Neural cell (in vitro differentiated cells): ENCODE data around the gene GPR119. TPM values are rescaled to one million over a fixed set of nuclear protein-coding genes. Genes with fewer than 3 reads are reported as not detected.

Experiments
- H2AFZ ChIP-seq: fragments of 200-600, 300-800 bp; sonication (generic), shearing (Covaris generic); 2 replicates; pipeline ENCODE4 v1.6.0; 2014; ENCODE audit warnings: low read depth, mild to moderate bottlenecking, antibody characterized with exemption, low read length, moderate library complexity
- H3F3A ChIP-seq: fragments of 200-600 bp; shearing (Covaris generic); 2 replicates; pipeline ENCODE4 v1.6.1; 2016; ENCODE audit warnings: mild to moderate bottlenecking, moderate library complexity, mixed read lengths, antibody characterized with exemption, low read length; ENCODE audit not compliant: insufficient read depth, poor library complexity, severe bottlenecking
- H3K27ac ChIP-seq: fragments of 200-600, 300-800 bp; sonication (generic), shearing (Covaris generic); 2 replicates; pipeline ENCODE4 v1.5.1; 2014; ENCODE audit warnings: mild to moderate bottlenecking, low read length, moderate library complexity
- H3K27me3 ChIP-seq: fragments of 300-800, 200-600 bp; sonication (generic), shearing (Covaris generic); 2 replicates; pipeline ENCODE4 v1.6.0; 2014; ENCODE audit warnings: mild to moderate bottlenecking, low read depth, low read length, moderate library complexity; ENCODE audit not compliant: insufficient read depth
- H3K36me3 ChIP-seq: fragments of 300-800, 200-600 bp; sonication (generic), shearing (Covaris generic); 2 replicates; pipeline ENCODE4 v1.5.1; 2014; ENCODE audit warnings: mild to moderate bottlenecking, antibody characterized with exemption, low read length, moderate library complexity; ENCODE audit not compliant: insufficient read depth
- H3K4me2 ChIP-seq: fragments of 300-800, 200-600 bp; sonication (generic), shearing (Covaris generic); 2 replicates; pipeline ENCODE4 v1.6.0; 2014; ENCODE audit warnings: mild to moderate bottlenecking, low read length
- H3K4me3 ChIP-seq: fragments of 300-800, 200-600 bp; sonication (generic), shearing (Covaris generic); 2 replicates; pipeline ENCODE4 v1.5.1; 2014; ENCODE audit warnings: mild to moderate bottlenecking, low read length, moderate library complexity
- H3K79me2 ChIP-seq: fragments of 200-600 bp; shearing (Covaris generic); replicated peaks from 2 replicates; pipeline ENCODE4 v1.6.0; 2014; ENCODE audit warnings: mild to moderate bottlenecking, low read length, moderate library complexity; ENCODE audit not compliant: insufficient read depth
- H3K9ac ChIP-seq: fragments of 300-800, 200-600 bp; sonication (generic), shearing (Covaris generic); 2 replicates; pipeline ENCODE4 v1.6.1; 2016; ENCODE audit warnings: mild to moderate bottlenecking, low read length, mixed read lengths
- H3K9me2 ChIP-seq: fragments of 200-600 bp; shearing (Covaris generic); 2 replicates; pipeline ENCODE4 v1.6.1; 2016; ENCODE audit warnings: mild to moderate bottlenecking, low read length, mixed read lengths; ENCODE audit not compliant: insufficient read depth
- H3K9me3 ChIP-seq: fragments of 200-600, 300-800 bp; sonication (generic), shearing (Covaris generic); 2 replicates; pipeline ENCODE4 v1.6.1; 2016; ENCODE audit warnings: mild to moderate bottlenecking, mixed run types, low read length, moderate library complexity, mixed read lengths
- H4K20me1 ChIP-seq: fragments of 200-600 bp; shearing (Covaris generic); 2 replicates; pipeline ENCODE4 v1.6.1; 2016; ENCODE audit warnings: mild to moderate bottlenecking, mixed run types; ENCODE audit not compliant: insufficient read depth
- EP300 ChIP-seq: fragments of 450-650 bp; conservative IDR thresholded peaks from 2 replicates; pipeline ENCODE4 v1.6.1; 2014; ENCODE audit warnings: antibody characterized with exemption, mild to moderate bottlenecking, moderate library complexity; ENCODE audit not compliant: poor library complexity, severe bottlenecking
- EZH2 ChIP-seq: fragments of 200-600, 300-800 bp; shearing (Covaris generic), sonication (generic); IDR thresholded peaks from 2 replicates; pipeline ENCODE4 v1.6.1; 2014; ENCODE audit warnings: antibody characterized with exemption, low read length, borderline replicate concordance, mild to moderate bottlenecking; ENCODE audit not compliant: insufficient read depth, poor library complexity, severe bottlenecking
- MXI1 ChIP-seq: fragments of 450-650 bp; conservative IDR thresholded peaks from 2 replicates; pipeline ENCODE4 v1.6.1; 2014; ENCODE audit warnings: antibody characterized with exemption, mild to moderate bottlenecking; ENCODE audit not compliant: poor library complexity, severe bottlenecking
- POLR2AphosphoS5 ChIP-seq: IDR thresholded peaks from 2 replicates; pipeline ENCODE4 v1.6.1; 2012
- RAD21 ChIP-seq: fragments of 450-650 bp; conservative IDR thresholded peaks from 2 replicates; pipeline ENCODE4 v1.6.1; 2014; ENCODE audit warnings: antibody characterized with exemption, mild to moderate bottlenecking, moderate library complexity
- SMC3 ChIP-seq: fragments of 450-650 bp; conservative IDR thresholded peaks from 2 replicates; pipeline ENCODE4 v1.6.1; 2014; ENCODE audit warnings: antibody characterized with exemption, mild to moderate bottlenecking, moderate library complexity; ENCODE audit not compliant: poor library complexity
- TAF1 ChIP-seq: IDR thresholded peaks from 2 replicates; pipeline ENCODE4 v1.6.1; 2012; ENCODE audit warnings: low read depth
- polyA plus RNA-seq: library from polyadenylated mRNA; depleted of rRNA; stranded (reverse); fragments of >200 nt; gene quantifications from 2 replicates; pipeline ENCODE4 v1.2.3, GENCODE V29; 2014
- TF ChIP-seq, protein P1 (sequence below): fragments of 450-650 bp; IDR thresholded peaks from 2 replicates; pipeline ENCODE4 v1.5.1; 2014; ENCODE audit warnings: antibody characterized with exemption, mild to moderate bottlenecking, moderate library complexity; ENCODE audit not compliant: poor library complexity, severe bottlenecking
- TF ChIP-seq, protein P2 (sequence below): IDR thresholded peaks from 2 replicates; pipeline ENCODE4 v1.6.1; 2012; ENCODE audit warnings: borderline replicate concordance

Gene GPR119
- polyA plus RNA-seq, 1 donor from 2014 or later: not detected

DNA sequence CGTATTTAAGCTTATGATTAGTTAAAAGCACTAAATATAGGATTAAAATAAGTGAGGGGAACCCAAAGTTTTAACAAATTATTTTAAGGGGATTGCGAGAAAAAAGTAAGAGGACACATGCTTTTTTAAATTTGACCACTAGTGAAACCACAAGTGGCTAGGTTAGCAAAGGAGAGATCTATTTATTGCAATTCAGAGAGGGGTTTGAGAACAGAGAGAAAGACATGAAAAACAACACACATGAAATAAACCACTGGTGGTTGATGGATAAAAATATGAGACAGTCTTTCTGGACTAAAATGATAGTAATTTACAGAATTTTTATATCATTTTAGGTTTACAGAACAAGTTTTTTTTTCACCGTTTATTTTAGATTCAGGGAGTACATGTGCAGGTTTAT, 33.9 kb downstream of the GPR119 start:
- H3F3A ChIP-seq: no peaks in the 10 kb centered on the region
- H3K79me2 ChIP-seq: no peaks in the 10 kb centered on the region
- H3K9me3 ChIP-seq: no peaks in the 10 kb centered on the region
- H3K27ac ChIP-seq: no peak overlapping the region
- H4K20me1 ChIP-seq: no peaks in the 10 kb centered on the region
- H3K4me2 ChIP-seq: no peak overlapping the region
- no peak overlapping the region for H2AFZ ChIP-seq
- H3K27me3 ChIP-seq: no peaks in the 10 kb centered on the region
- H3K36me3 ChIP-seq: no peaks in the 10 kb centered on the region
- no peaks in the 10 kb centered on the region for H3K9me2 ChIP-seq
- TF ChIP-seq MXI1: no peak
- TF ChIP-seq EZH2: no peak
- no peak for TF ChIP-seq POLR2AphosphoS5
- TF ChIP-seq, protein P1, sequence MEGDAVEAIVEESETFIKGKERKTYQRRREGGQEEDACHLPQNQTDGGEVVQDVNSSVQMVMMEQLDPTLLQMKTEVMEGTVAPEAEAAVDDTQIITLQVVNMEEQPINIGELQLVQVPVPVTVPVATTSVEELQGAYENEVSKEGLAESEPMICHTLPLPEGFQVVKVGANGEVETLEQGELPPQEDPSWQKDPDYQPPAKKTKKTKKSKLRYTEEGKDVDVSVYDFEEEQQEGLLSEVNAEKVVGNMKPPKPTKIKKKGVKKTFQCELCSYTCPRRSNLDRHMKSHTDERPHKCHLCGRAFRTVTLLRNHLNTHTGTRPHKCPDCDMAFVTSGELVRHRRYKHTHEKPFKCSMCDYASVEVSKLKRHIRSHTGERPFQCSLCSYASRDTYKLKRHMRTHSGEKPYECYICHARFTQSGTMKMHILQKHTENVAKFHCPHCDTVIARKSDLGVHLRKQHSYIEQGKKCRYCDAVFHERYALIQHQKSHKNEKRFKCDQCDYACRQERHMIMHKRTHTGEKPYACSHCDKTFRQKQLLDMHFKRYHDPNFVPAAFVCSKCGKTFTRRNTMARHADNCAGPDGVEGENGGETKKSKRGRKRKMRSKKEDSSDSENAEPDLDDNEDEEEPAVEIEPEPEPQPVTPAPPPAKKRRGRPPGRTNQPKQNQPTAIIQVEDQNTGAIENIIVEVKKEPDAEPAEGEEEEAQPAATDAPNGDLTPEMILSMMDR: no peak
- no peak for TF ChIP-seq SMC3
- TF ChIP-seq, protein P2, sequence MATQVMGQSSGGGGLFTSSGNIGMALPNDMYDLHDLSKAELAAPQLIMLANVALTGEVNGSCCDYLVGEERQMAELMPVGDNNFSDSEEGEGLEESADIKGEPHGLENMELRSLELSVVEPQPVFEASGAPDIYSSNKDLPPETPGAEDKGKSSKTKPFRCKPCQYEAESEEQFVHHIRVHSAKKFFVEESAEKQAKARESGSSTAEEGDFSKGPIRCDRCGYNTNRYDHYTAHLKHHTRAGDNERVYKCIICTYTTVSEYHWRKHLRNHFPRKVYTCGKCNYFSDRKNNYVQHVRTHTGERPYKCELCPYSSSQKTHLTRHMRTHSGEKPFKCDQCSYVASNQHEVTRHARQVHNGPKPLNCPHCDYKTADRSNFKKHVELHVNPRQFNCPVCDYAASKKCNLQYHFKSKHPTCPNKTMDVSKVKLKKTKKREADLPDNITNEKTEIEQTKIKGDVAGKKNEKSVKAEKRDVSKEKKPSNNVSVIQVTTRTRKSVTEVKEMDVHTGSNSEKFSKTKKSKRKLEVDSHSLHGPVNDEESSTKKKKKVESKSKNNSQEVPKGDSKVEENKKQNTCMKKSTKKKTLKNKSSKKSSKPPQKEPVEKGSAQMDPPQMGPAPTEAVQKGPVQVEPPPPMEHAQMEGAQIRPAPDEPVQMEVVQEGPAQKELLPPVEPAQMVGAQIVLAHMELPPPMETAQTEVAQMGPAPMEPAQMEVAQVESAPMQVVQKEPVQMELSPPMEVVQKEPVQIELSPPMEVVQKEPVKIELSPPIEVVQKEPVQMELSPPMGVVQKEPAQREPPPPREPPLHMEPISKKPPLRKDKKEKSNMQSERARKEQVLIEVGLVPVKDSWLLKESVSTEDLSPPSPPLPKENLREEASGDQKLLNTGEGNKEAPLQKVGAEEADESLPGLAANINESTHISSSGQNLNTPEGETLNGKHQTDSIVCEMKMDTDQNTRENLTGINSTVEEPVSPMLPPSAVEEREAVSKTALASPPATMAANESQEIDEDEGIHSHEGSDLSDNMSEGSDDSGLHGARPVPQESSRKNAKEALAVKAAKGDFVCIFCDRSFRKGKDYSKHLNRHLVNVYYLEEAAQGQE: no peak
- TF ChIP-seq EP300: no peak
- no peak for TF ChIP-seq RAD21
- no peak for TF ChIP-seq TAF1
- H3K9ac ChIP-seq: no peak overlapping the region
- H3K4me3 ChIP-seq: no peak overlapping the region

DNA sequence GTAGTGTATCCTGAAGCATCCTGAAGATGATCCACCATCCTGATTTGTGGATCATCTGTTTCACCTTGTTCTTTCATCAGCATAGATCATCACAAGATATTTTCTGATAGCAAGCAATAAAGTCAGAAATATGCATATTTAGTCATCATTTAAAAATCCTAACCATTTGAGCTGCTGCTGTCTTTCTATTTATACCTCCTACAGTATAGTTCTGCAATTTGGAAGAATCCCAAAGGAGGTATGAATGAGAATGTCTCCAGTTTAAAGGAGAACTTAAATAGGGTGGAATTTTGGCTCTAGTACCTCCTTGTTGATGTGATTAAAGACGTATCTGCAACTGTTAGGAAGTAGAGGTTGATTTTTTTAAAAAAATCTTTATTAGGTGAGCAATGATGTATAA, 38.2 kb downstream of the GPR119 start:
- Histone ChIP-seq H3K4me2 (no peak overlapping the region), H3K9me3 (no peaks in the 10 kb centered on the region), H3K4me3 (no peak overlapping the region), H3K36me3 (no peaks in the 10 kb centered on the region), H3F3A (no peaks in the 10 kb centered on the region), H3K79me2 (no peaks in the 10 kb centered on the region), H3K27ac (no peak overlapping the region), H4K20me1 (no peaks in the 10 kb centered on the region), H2AFZ (no peak overlapping the region), H3K9ac (no peak overlapping the region), H3K27me3 (no peaks in the 10 kb centered on the region), H3K9me2 (no peaks in the 10 kb centered on the region)
- no peak for TF ChIP-seq SMC3
- TF ChIP-seq, protein P2: no peak
